Ectodermal cell (in vitro differentiated cells): Measurements from ENCODE around the gene PLPPR1. TPM values are rescaled to one million over a fixed set of nuclear protein-coding genes. Genes with fewer than 3 reads are reported as not detected.

Experiments
- H3K27ac ChIP-seq: 2 replicates; pipeline ENCODE4 v1.7.0; 2013; ENCODE audit warnings: mild to moderate bottlenecking, low read depth, low read length; ENCODE audit not compliant: insufficient read depth, poor library complexity, severe bottlenecking
- H3K27me3 ChIP-seq: 2 replicates; pipeline ENCODE4 v1.7.0; 2013; ENCODE audit warnings: mild to moderate bottlenecking, low read length; ENCODE audit not compliant: insufficient read depth, control insufficient read depth, poor library complexity, severe bottlenecking
- H3K36me3 ChIP-seq: one replicate; pipeline ENCODE4 v1.7.0; 2013; ENCODE audit warnings: low read length; ENCODE audit not compliant: control insufficient read depth, insufficient read depth
- H3K4me1 ChIP-seq: one replicate; pipeline ENCODE4 v1.7.0; 2013; ENCODE audit warnings: low read length; ENCODE audit not compliant: control insufficient read depth, insufficient read depth
- H3K4me3 ChIP-seq: 2 replicates; pipeline ENCODE4 v1.7.0; 2013; ENCODE audit warnings: low read depth, low read length, control low read depth; ENCODE audit not compliant: insufficient read depth
- H3K9me3 ChIP-seq: 2 replicates; pipeline ENCODE4 v1.7.0; 2013; ENCODE audit warnings: mild to moderate bottlenecking, low read length, moderate library complexity; ENCODE audit not compliant: control insufficient read depth
- WGBS, 2 experiments: methylation state at CpG; one replicate each; pipeline ENCODE4 v1.1.7; 2013; ENCODE audit warnings: missing lambda C conversion rate in 2 of 2; 5-methylcytosine and 5-hydroxymethylcytosine counted together
- polyA plus RNA-seq, 4 experiments: library from polyadenylated mRNA; stranded (reverse); fragments of 50-300 nt; gene quantifications; one replicate each; pipeline ENCODE4 v1.2.3, GENCODE V29; 2013

The PLPPR1 gene
- polyA plus RNA-seq (2013, experiment 1 of 4), result 3.8 TPM
- polyA plus RNA-seq (2013, experiment 2 of 4), result 3.5 TPM
- polyA plus RNA-seq (2013, experiment 3 of 4), result 2.2 TPM
- 2.6 TPM for polyA plus RNA-seq (2013, experiment 4 of 4)

GRCh38 chr9:101028346-101029314, at the start of gene PLPPR1:
Gene PLPPR1 (plus strand): TSS chr9:101028727.
- 0 to 1% methylated on average over 89 of the region's 89 CpGs for WGBS, 2 experiments
- Histone ChIP-seq H3K27ac (peak within 1 kb of the TSS; percentile 67), H3K4me1 (peaks cover 21% of the 10 kb centered on the region), H3K9me3 (no peaks in the 10 kb centered on the region), H3K27me3 (peaks cover 33% of the 10 kb centered on the region), H3K36me3 (no peaks in the 10 kb centered on the region), H3K4me3 (peak within 1 kb of the TSS; percentile 67)

DNA sequence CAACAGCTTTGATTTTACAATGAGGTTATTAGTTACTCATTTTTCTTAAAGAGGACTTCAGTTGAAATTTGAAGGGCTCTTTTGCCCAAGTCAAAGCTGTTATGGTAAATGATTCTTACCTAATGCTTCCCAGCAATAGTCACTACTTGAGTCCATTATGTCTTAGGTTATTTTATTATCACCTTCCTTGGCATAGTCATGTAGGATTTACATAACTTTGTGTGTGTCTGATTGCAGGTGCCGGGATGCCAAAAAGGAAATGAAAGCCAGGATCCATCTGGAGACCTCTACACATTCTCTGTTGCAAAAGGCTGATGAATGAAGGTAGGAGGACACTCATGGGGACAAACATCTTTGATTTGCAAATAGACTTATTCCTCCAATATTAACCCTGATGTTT, 38.8 kb upstream of the PLPPR1 start:
- Histone ChIP-seq H3K4me3 (no peak overlapping the region), H3K27ac (no peak overlapping the region), H3K36me3 (no peaks in the 10 kb centered on the region), H3K9me3 (no peaks in the 10 kb centered on the region), H3K27me3 (no peaks in the 10 kb centered on the region), H3K4me1 (no peaks in the 10 kb centered on the region)
- WGBS, 2 experiments, result 38 to 47% methylated on average over 1 of the region's 1 CpG

DNA sequence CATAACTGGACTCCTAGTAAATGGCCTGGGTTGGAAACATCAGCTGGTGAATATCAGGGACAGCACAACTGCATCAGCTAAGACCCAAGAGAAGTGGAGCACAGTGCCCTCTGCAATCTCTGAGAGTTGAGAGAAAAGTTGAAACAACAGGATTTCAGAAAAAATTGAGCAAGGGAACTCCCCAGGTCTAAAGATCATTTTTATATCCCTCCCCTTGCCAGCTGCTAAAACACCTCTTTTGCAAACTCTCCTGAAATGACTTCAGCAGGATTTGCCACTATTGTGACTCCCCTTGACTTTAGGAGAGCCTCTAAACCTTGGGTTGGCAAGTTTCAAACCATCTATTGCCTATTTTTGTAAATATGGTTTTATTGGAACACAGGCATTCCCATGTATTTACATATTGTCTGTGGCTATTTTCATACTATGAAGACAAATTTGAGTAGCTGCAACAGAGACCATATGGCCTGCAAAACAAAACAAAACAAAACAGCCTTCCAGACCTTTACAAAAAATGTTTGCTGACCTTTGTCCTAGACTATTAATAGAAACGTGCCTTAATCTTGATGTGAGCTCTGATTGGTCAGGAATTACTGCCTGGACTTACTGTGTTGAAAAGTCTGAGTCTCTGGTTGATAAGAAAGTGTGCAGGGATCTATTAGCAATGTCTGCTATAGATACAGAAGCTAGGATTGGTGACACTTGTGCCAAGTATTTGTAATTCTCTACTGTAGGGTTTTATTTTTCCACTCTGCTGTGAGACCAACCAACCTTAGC, 37.7 kb upstream of the PLPPR1 start:
- H3K27ac ChIP-seq, result no peak overlapping the region
- no peaks in the 10 kb centered on the region for H3K9me3 ChIP-seq
- no peaks in the 10 kb centered on the region for H3K36me3 ChIP-seq
- no peak overlapping the region for H3K4me3 ChIP-seq
- WGBS, 2 experiments, result 75 to 78% methylated on average over 1 of the region's 1 CpG
- no peaks in the 10 kb centered on the region for H3K4me1 ChIP-seq
- no peaks in the 10 kb centered on the region for H3K27me3 ChIP-seq

GRCh38 chr9:100992632-100993031, 35.9 kb upstream of the PLPPR1 start:
- H3K9me3 ChIP-seq, result no peaks in the 10 kb centered on the region
- no peak overlapping the region for H3K4me3 ChIP-seq
- no peaks in the 10 kb centered on the region for H3K27me3 ChIP-seq
- 100% methylated on average over 1 of the region's 1 CpG; no CpG with 5 or more reads in 1 of the 2 experiments for WGBS, 2 experiments
- H3K4me1 ChIP-seq, result no peaks in the 10 kb centered on the region
- no peaks in the 10 kb centered on the region for H3K36me3 ChIP-seq
- no peak overlapping the region for H3K27ac ChIP-seq

DNA sequence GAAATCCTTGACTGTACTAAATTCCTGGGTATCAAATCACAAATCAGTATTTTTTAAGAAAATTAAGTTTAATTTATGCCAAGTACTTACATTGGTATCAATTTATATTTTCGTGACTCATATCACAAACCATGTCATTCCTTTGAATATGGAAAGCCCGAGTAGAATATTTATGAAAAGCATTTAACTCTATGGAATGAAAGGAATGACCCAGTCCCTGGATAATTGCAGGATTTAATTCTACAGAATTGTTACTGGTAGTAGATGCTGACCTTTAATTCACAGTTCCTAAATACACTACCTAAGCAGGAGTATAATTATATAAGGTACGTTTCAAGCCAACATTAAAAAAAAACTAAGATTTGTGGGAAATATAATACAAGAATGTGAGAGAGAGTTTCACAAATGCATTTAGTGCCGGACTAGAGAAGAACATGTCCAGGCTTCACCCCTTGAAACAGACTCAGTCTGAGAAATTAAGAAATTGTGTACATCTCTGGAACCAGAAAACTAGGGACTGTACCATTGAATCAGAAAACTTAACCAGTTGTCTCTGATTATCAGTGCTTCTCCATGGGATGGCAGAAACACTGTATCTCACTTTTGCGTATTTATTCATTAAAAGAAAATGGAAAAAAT, 28.5 kb upstream of the PLPPR1 start:
- 86 to 97% methylated on average over 1 to 3 of the region's 5 CpGs for WGBS, 2 experiments
- Histone ChIP-seq H3K27me3 (no peaks in the 10 kb centered on the region), H3K4me1 (no peaks in the 10 kb centered on the region), H3K9me3 (no peaks in the 10 kb centered on the region), H3K4me3 (no peak overlapping the region), H3K27ac (no peak overlapping the region), H3K36me3 (no peaks in the 10 kb centered on the region)

GRCh38 chr9:101005246-101005645, 23.3 kb upstream of the PLPPR1 start:
- Histone ChIP-seq H3K4me1 (no peaks in the 10 kb centered on the region), H3K36me3 (no peaks in the 10 kb centered on the region), H3K9me3 (no peaks in the 10 kb centered on the region), H3K27ac (no peak overlapping the region), H3K27me3 (no peaks in the 10 kb centered on the region), H3K4me3 (no peak overlapping the region)
- WGBS, 2 experiments, result 90 to 100% methylated on average over 2 of the region's 3 CpGs

GRCh38 chr9:101014566-101014965, 14.0 kb upstream of the PLPPR1 start:
- no peak overlapping the region for H3K27ac ChIP-seq
- no CpG with 5 or more reads among the region's 2 CpGs for WGBS, 2 experiments
- H3K36me3 ChIP-seq, result no peaks in the 10 kb centered on the region
- H3K4me1 ChIP-seq, result no peaks in the 10 kb centered on the region
- no peak overlapping the region for H3K4me3 ChIP-seq
- H3K9me3 ChIP-seq, result no peaks in the 10 kb centered on the region
- H3K27me3 ChIP-seq, result no peaks in the 10 kb centered on the region

- H3K27ac ChIP-seq, result no peak overlapping the region
- 71 to 84% methylated on average over 2 of the region's 2 CpGs for WGBS, 2 experiments
- no peaks in the 10 kb centered on the region for H3K9me3 ChIP-seq
- no peaks in the 10 kb centered on the region for H3K36me3 ChIP-seq
- no peak overlapping the region for H3K4me3 ChIP-seq
- H3K4me1 ChIP-seq, result no peaks in the 10 kb centered on the region
- no peaks in the 10 kb centered on the region for H3K27me3 ChIP-seq
Measured at GRCh38 chr9:101018467-101018866, 10.1 kb upstream of the PLPPR1 start.

- Histone ChIP-seq H3K27ac (no peak overlapping the region), H3K4me3 (no peak overlapping the region), H3K27me3 (no peaks in the 10 kb centered on the region)
Measured at GRCh38 chr9:101022704-101023103, 5.8 kb upstream of the PLPPR1 start.

GRCh38 chr9:101025940-101026339, 2.6 kb upstream of the PLPPR1 start:
- no peak overlapping the region for H3K27ac ChIP-seq
- peaks cover 23% of the 10 kb centered on the region for H3K27me3 ChIP-seq
- H3K9me3 ChIP-seq, result no peaks in the 10 kb centered on the region
- peaks cover 21% of the 10 kb centered on the region for H3K4me1 ChIP-seq
- H3K36me3 ChIP-seq, result no peaks in the 10 kb centered on the region
- no peak overlapping the region for H3K4me3 ChIP-seq
- 78 to 89% methylated on average over 1 to 2 of the region's 2 CpGs for WGBS, 2 experiments

More at GRCh38 chr9:101022704-101023103, 5.8 kb upstream of the PLPPR1 start:
- H3K9me3 ChIP-seq, result no peaks in the 10 kb centered on the region
- peaks cover 11% of the 10 kb centered on the region for H3K4me1 ChIP-seq
- H3K36me3 ChIP-seq, result no peaks in the 10 kb centered on the region
